HepG2 (cell line): Measurements from ENCODE around the gene ITLN2. TPM values are rescaled to one million over a fixed set of nuclear protein-coding genes. Genes with fewer than 3 reads are reported as not detected.
A peak's percentile ranks its signal among the peaks of the same experiment; 100 is the strongest.

ENCODE experiments used
- ATAC-seq: fragments of 200-7000 bp; cut with Tn5 transposase; 3 replicates; pipeline ENCODE4 v1.9.1; 2020; ENCODE audit warnings: mild to moderate bottlenecking, moderate library complexity
- BruUV-seq: library from RNA; stranded (reverse); fragments of 400-500 nt; replicated peaks from 2 replicates; lab custom pipeline; 2021; lab: Mats Ljungman, UMichigan
- CTCF ChIA-PET: fragments of 300-600 bp; formaldehyde crosslinking; extraction: SDS; loops from one replicate; lab custom pipeline; 2021; ENCODE audit warnings: low total read pairs, inconsistent platforms, low intra/inter-chr PET ratio; lab: Yijun Ruan, JAX
- POLR2A ChIA-PET: fragments of 350-600 bp; sonication (Branson Sonifier 250); formaldehyde crosslinking; loops from one replicate; lab custom pipeline; 2020; ENCODE audit warnings: antibody characterized with exemption, inconsistent platforms; lab: Yijun Ruan, JAX
- DNase-seq: peaks from one replicate; pipeline ENCODE4 v3.0.0-alpha.2; 2015; ENCODE audit warnings: low spot score
- FAIRE-seq: peaks from 3 replicates; lab custom pipeline; 2011; peaks lifted over from hg19 to GRCh38; lab: Jason Lieb, UNC
- H2AFZ ChIP-seq: one replicate; pipeline ENCODE4 v1.6.1; 2011; ENCODE audit warnings: low read length, inconsistent platforms
- H3K27ac ChIP-seq: fragments of 300-600 bp; 3 replicates; pipeline ENCODE4 v1.8.0; 2011; ENCODE audit warnings: mixed run types, mild to moderate bottlenecking, mixed read lengths, low read length, inconsistent platforms; ENCODE audit not compliant: insufficient read depth; ENCODE audit errors: extremely low read length
- H3K27me3 ChIP-seq, 2 experiments: fragments of 200-600 bp in 1 of 2; 2 replicates in 1 of 2; 3 replicates in 1 of 2; pipeline versions ENCODE4 v1.6.0 to v1.8.0; 2011; ENCODE audit warnings: low read length in 2 of 2, mild to moderate bottlenecking in 2 of 2, moderate library complexity in 2 of 2, inconsistent platforms in 1 of 2; ENCODE audit not compliant: insufficient read depth in 2 of 2, control insufficient read depth in 1 of 2
- H3K36me3 ChIP-seq, 2 experiments: fragments of 200-600 bp in 1 of 2; replicated peaks in 1 of 2; 2 replicates in 1 of 2; 3 replicates in 1 of 2; pipeline versions ENCODE4 v1.5.1 to v1.8.0; 2011; ENCODE audit warnings: low read length in 2 of 2, inconsistent platforms in 1 of 2; ENCODE audit not compliant: insufficient read depth in 2 of 2, control insufficient read depth in 1 of 2
- H3K4me1 ChIP-seq: 2 replicates; pipeline ENCODE4 v1.5.1; 2012; ENCODE audit warnings: low read length, inconsistent platforms; ENCODE audit not compliant: insufficient read depth
- H3K4me2 ChIP-seq: 2 replicates; pipeline ENCODE4 v1.6.0; 2011; ENCODE audit warnings: low read depth, low read length, inconsistent platforms
- H3K4me3 ChIP-seq, 3 experiments: fragments of 200-600 bp in 1 of 3; sonication (generic), shearing (Covaris generic) in 1 of 3; replicated peaks in 1 of 3; 2 replicates each; pipeline ENCODE4 v1.5.1; 2011 to 2016; ENCODE audit warnings: low read length in 3 of 3, inconsistent platforms in 2 of 3, low read depth in 2 of 3, mild to moderate bottlenecking in 2 of 3, control low read depth in 1 of 3, mixed read lengths in 1 of 3; ENCODE audit not compliant: insufficient read depth in 1 of 3
- H3K79me2 ChIP-seq: one replicate; pipeline ENCODE4 v1.6.1; 2011; ENCODE audit warnings: low read length, inconsistent platforms; ENCODE audit not compliant: insufficient read depth
- H3K9ac ChIP-seq: 2 replicates; pipeline ENCODE4 v1.6.0; 2011; ENCODE audit warnings: mild to moderate bottlenecking, low read depth, low read length, inconsistent platforms; ENCODE audit not compliant: insufficient read depth
- H3K9me3 ChIP-seq: 2 replicates; pipeline ENCODE4 v1.5.1; 2012; ENCODE audit warnings: mild to moderate bottlenecking, low read length
- H4K20me1 ChIP-seq: 2 replicates; pipeline ENCODE4 v1.6.0; 2011; ENCODE audit warnings: inconsistent platforms, mild to moderate bottlenecking, low read length, moderate library complexity; ENCODE audit not compliant: insufficient read depth
- ARID5B ChIP-seq: IDR thresholded peaks from 2 replicates; pipeline ENCODE4 v1.4.0; 2020; ENCODE audit warnings: mild to moderate bottlenecking, missing genetic modification reagents
- EP300 ChIP-seq, 3 experiments: sonication (generic) in 1 of 3; formaldehyde crosslinking in 1 of 3; IDR thresholded peaks; 2 replicates each; pipeline versions ENCODE4 v1.5.1 to v1.6.1; 2011 to 2020; ENCODE audit warnings: low read depth in 2 of 3, low read length in 2 of 3, borderline replicate concordance in 1 of 3, improper control_type of control experiment in 1 of 3, mild to moderate bottlenecking in 1 of 3, missing genetic modification reagents in 1 of 3, moderate library complexity in 1 of 3
- FOSL2 ChIP-seq: sonication (generic); formaldehyde crosslinking; IDR thresholded peaks from 2 replicates; pipeline ENCODE4 v1.4.0; 2020; ENCODE audit warnings: missing genetic modification reagents
- FOXA1 ChIP-seq, 2 experiments: fragments of 450-650 bp in 1 of 2; sonication (generic) in 1 of 2; formaldehyde crosslinking in 1 of 2; IDR thresholded peaks; 2 replicates each; pipeline versions ENCODE4 v1.4.0 to v1.6.1; 2016 to 2020; ENCODE audit warnings: missing genetic modification reagents in 1 of 2
- HDAC1 ChIP-seq: sonication (generic); formaldehyde crosslinking; IDR thresholded peaks from 2 replicates; pipeline ENCODE4 v1.5.1; 2020; ENCODE audit warnings: mild to moderate bottlenecking, missing genetic modification reagents
- KDM3A ChIP-seq: IDR thresholded peaks from 2 replicates; pipeline ENCODE4 v1.6.1; 2018; ENCODE audit warnings: low read depth, missing compliant biosample characterization
- MBD4 ChIP-seq: IDR thresholded peaks from 2 replicates; pipeline ENCODE4 v1.6.1; 2012; ENCODE audit warnings: low read length, inconsistent platforms, borderline replicate concordance
- NFYC ChIP-seq: IDR thresholded peaks from 2 replicates; pipeline ENCODE4 v1.6.1; 2016; ENCODE audit warnings: missing genetic modification reagents, missing compliant biosample characterization
- NONO ChIP-seq, 2 experiments: fragments of 450-650 bp in 1 of 2; sonication (generic) in 1 of 2; formaldehyde crosslinking in 1 of 2; IDR thresholded peaks in 1 of 2; conservative IDR thresholded peaks in 1 of 2; 2 replicates each; pipeline versions ENCODE4 v1.6.1 to v1.8.0; 2017 to 2022; ENCODE audit warnings: mild to moderate bottlenecking in 1 of 2, missing genetic modification reagents in 1 of 2, moderate library complexity in 1 of 2
- PAWR ChIP-seq: sonication (generic); formaldehyde crosslinking; IDR thresholded peaks from 2 replicates; pipeline ENCODE4 v1.4.0; 2020; ENCODE audit warnings: missing genetic modification reagents, mild to moderate bottlenecking, borderline replicate concordance
- RXRA ChIP-seq: sonication (generic); formaldehyde crosslinking; IDR thresholded peaks from 2 replicates; pipeline ENCODE4 v1.5.1; 2020; ENCODE audit warnings: missing genetic modification reagents
- SKI ChIP-seq: fragments of 450-650 bp; IDR thresholded peaks from one replicate; pipeline ENCODE4 v1.6.1; 2018; ENCODE audit warnings: mild to moderate bottlenecking; ENCODE audit not compliant: partially characterized antibody
- SOX6 ChIP-seq, 2 experiments: fragments of 450-650 bp in 1 of 2; sonication (generic) in 1 of 2; formaldehyde crosslinking in 1 of 2; IDR thresholded peaks; 2 replicates each; pipeline versions ENCODE4 v1.4.0 to v1.6.1; 2017 to 2020; ENCODE audit warnings: antibody characterized with exemption in 1 of 2, mild to moderate bottlenecking in 1 of 2, missing genetic modification reagents in 1 of 2
- XRCC5 ChIP-seq: fragments of 200-400 bp; formaldehyde crosslinking; optimal IDR thresholded peaks from 2 replicates; pipeline ENCODE3; 2017; ENCODE audit warnings: mild to moderate bottlenecking, low read length
- YY1 ChIP-seq: IDR thresholded peaks from 2 replicates; pipeline ENCODE4 v1.6.1; 2011; ENCODE audit warnings: low read length, low read depth, moderate library complexity, mild to moderate bottlenecking; ENCODE audit not compliant: insufficient read depth, insufficient replicate concordance
- ZNF329 ChIP-seq: sonication (generic); formaldehyde crosslinking; IDR thresholded peaks from 2 replicates; pipeline ENCODE4 v1.9.0; 2021; ENCODE audit warnings: low read depth, mild to moderate bottlenecking, missing genetic modification reagents
- ZNF451 ChIP-seq: sonication (generic); formaldehyde crosslinking; IDR thresholded peaks from 2 replicates; pipeline ENCODE4 v1.5.0; 2020; ENCODE audit warnings: mild to moderate bottlenecking, missing genetic modification reagents
- ZNF770 ChIP-seq: sonication (generic); formaldehyde crosslinking; IDR thresholded peaks from 2 replicates; pipeline ENCODE4 v1.5.0; 2020; ENCODE audit warnings: mild to moderate bottlenecking, missing genetic modification reagents
- ZZZ3 ChIP-seq: sonication (generic); formaldehyde crosslinking; IDR thresholded peaks from 2 replicates; pipeline ENCODE4 v1.4.0; 2020; ENCODE audit warnings: missing genetic modification reagents, mild to moderate bottlenecking, borderline replicate concordance
- WGBS: methylation state at CpG from one replicate; pipeline ENCODE4 v1.1.6; 2017; ENCODE audit warnings: low lambda C conversion rate; 5-methylcytosine and 5-hydroxymethylcytosine counted together
- in situ Hi-C: cut with HindIII; loops from 2 replicates; pipeline ENCODE4 v1.10.0; 2017; ENCODE audit warnings: low pct_unique_long_range_greater_than_20kb; ENCODE audit not compliant: extremely low pct_ligation_motif_present
- intact Hi-C: fragments of 100-400 bp; cut with micrococcal nuclease; formaldehyde crosslinking; loops from one replicate; pipeline ENCODE4 v1.10.0; 2022; ENCODE audit not compliant: unreplicated experiment
- polyA plus RNA-seq, 8 experiments: library from polyadenylated mRNA; depleted of rRNA in 3 of 8; stranded (reverse) in 7 of 8; unstranded in 1 of 8; fragments of >200 nt; fragmentation: Illumina TruSeq in 4 of 8; extraction: Trizol in 4 of 8; gene quantifications; 2 replicates each; pipeline versions ENCODE4 v1.2.1 to v1.2.3, GENCODE V29; 2011 to 2016; ENCODE audit warnings: low read depth in 4 of 8, missing spikeins in 1 of 8, mixed read lengths in 1 of 8; ENCODE audit not compliant: insufficient read depth in 1 of 8
- total RNA-seq, 5 experiments: library from RNA; depleted of rRNA; stranded (reverse); fragments of >200 nt; fragmentation: Illumina TruSeq; extraction: Trizol; gene quantifications; 2 replicates each; pipeline ENCODE4 v1.2.3, GENCODE V29; 2016; ENCODE audit warnings: low read depth in 1 of 5

The ITLN2 gene
- total and polyA plus RNA-seq, 2 of the 13 experiments (the other 11 are each of a cell fraction or from before 2014, with no cell fraction given) = not detected

GRCh38 chr1:160978510-160978927 is 23.9 kb upstream of the ITLN2 start:
- intact Hi-C loops (no loop called here), in situ Hi-C loops (no loop called here)
- ChIA-PET CTCF (no interaction called here), POLR2A (interaction anchor here (0.7 kb wide), 1 partner anchor 42 kb away, joined by 3 read pairs; the partner anchor contains the start of gene F11R)
- Histone ChIP-seq H3K4me1 (peaks cover 12% of the 10 kb centered on the region), H4K20me1 (no peaks in the 10 kb centered on the region), H3K27me3 (no peaks in the 10 kb centered on the region; a peak in 1 of 5 replicates), H3K9ac (no peak overlapping the region), H3K4me3 (no peak overlapping the region), H2AFZ (no peak overlapping the region), H3K9me3 (no peaks in the 10 kb centered on the region), H3K79me2 (no peaks in the 10 kb centered on the region), H3K4me2 (no peak overlapping the region), H3K27ac (no peak overlapping the region), H3K36me3 (no peaks in the 10 kb centered on the region)
- WGBS = 2% methylated on average over 11 of the region's 11 CpGs
- ATAC-seq = peak; percentile 80
- DNase-seq = peak; percentile 80
- no TSS peak for BruUV-seq
- peak; percentile 48 for FAIRE-seq
- TF ChIP-seq FOSL2 (CRISPR knock-in tag) (0 out of 2 replicates have a peak, but pooled peaks have one; percentile 23), NONO (IDR thresholded peaks at IDR 0.05) (no peak), NONO (CRISPR knock-in tag; conservative IDR thresholded peaks at IDR 0.05) (no peak), KDM3A (CRISPR knock-in tag) (no peak), ZZZ3 (CRISPR knock-in tag) (no peak), EP300 (IDR thresholded peaks at IDR 0.05; ENCODE audit: low read depth in 2 of 2, low read length in 2 of 2) (peak in 1 of 2 experiments; percentile 63; a peak in 1 of 4 replicates), EP300 (CRISPR knock-in tag; IDR thresholded peaks at IDR 0.05; ENCODE audit: borderline replicate concordance) (no peak), HDAC1 (CRISPR knock-in tag) (peak; percentile 23; the same call in 1 of the 2 replicates), YY1 (no peak), ZNF770 (CRISPR knock-in tag) (peak; percentile 95), NFYC (CRISPR knock-in tag) (no peak), XRCC5 (peak; percentile 17), SKI (no peak), FOXA1 (IDR thresholded peaks at IDR 0.05) (no peak), FOXA1 (CRISPR knock-in tag; IDR thresholded peaks at IDR 0.05) (peak; percentile 47), ZNF329 (CRISPR knock-in tag) (no peak), ZNF451 (CRISPR knock-in tag) (no peak), PAWR (CRISPR knock-in tag) (no peak), MBD4 (no peak), SOX6 (IDR thresholded peaks at IDR 0.05) (no peak), SOX6 (CRISPR knock-in tag; IDR thresholded peaks at IDR 0.05) (peak; percentile 64), ARID5B (peak; percentile 87), RXRA (CRISPR knock-in tag) (peak; percentile 62; the same call in 1 of the 2 replicates)
